OCI-LY3 (cell line): ENCODE results near the gene FCGR2B.
A peak's percentile ranks its signal among the peaks of the same experiment; 100 is the strongest.

ENCODE experiments used
- H2AFZ ChIP-seq: fragments of 200-600, 300-600 bp; shearing (Covaris generic); 2 replicates; pipeline ENCODE4 v1.6.0; 2014; ENCODE audit warnings: antibody characterized with exemption, low read depth, low read length
- H3K27ac ChIP-seq: fragments of 200-600, 300-600 bp; sonication (generic); 2 replicates; pipeline ENCODE4 v1.5.1; 2014; ENCODE audit warnings: mild to moderate bottlenecking, low read length, moderate library complexity, mixed read lengths
- H3K27me3 ChIP-seq: fragments of 200-600, 300-600 bp; sonication (generic); 2 replicates; pipeline ENCODE4 v1.6.1; 2014; ENCODE audit warnings: low read depth, low read length, mixed read lengths
- H3K36me3 ChIP-seq: fragments of 200-600, 300-600 bp; sonication (generic); replicated peaks from 2 replicates; pipeline ENCODE3; 2014; ENCODE audit warnings: low read depth, low read length, mixed read lengths
- H3K4me1 ChIP-seq: fragments of 300-600, 200-600 bp; sonication (generic); 2 replicates; pipeline ENCODE4 v1.6.1; 2014; ENCODE audit warnings: low read length, mixed read lengths
- H3K4me2 ChIP-seq: fragments of 200-600, 300-600 bp; sonication (generic); 2 replicates; pipeline ENCODE4 v1.6.1; 2014; ENCODE audit warnings: low read length, mixed read lengths
- H3K4me3 ChIP-seq: fragments of 300-600, 200-600 bp; sonication (generic); 2 replicates; pipeline ENCODE4 v1.5.1; 2014; ENCODE audit warnings: antibody characterized with exemption, mild to moderate bottlenecking, low read length, moderate library complexity
- H3K79me2 ChIP-seq: fragments of 300-600, 200-600 bp; shearing (Covaris generic); 2 replicates; pipeline ENCODE4 v1.6.1; 2014; ENCODE audit warnings: mild to moderate bottlenecking, low read length, mixed read lengths
- H3K9ac ChIP-seq: fragments of 300-600, 200-600 bp; shearing (Covaris generic); 2 replicates; pipeline ENCODE4 v1.6.0; 2014; ENCODE audit warnings: mild to moderate bottlenecking, low read length, moderate library complexity
- H3K9me3 ChIP-seq: fragments of 200-600, 300-600 bp; shearing (Covaris generic); 2 replicates; pipeline ENCODE4 v1.6.1; 2014; ENCODE audit warnings: low read length, mixed read lengths; ENCODE audit not compliant: insufficient read depth
- H4K20me1 ChIP-seq: fragments of 200-600, 300-600 bp; sonication (generic); 2 replicates; pipeline ENCODE4 v1.6.1; 2016; ENCODE audit warnings: low read length, mixed read lengths; ENCODE audit not compliant: insufficient read depth
- EZH2phosphoT487 ChIP-seq: fragments of 200-600 bp; shearing (Covaris generic); IDR thresholded peaks from 2 replicates; pipeline ENCODE4 v1.6.1; 2018; ENCODE audit warnings: antibody characterized with exemption, mixed run types, low read depth
- TF ChIP-seq, protein P1 (sequence below): fragments of 200-600, 300-600 bp; sonication (generic); IDR thresholded peaks from 2 replicates; pipeline ENCODE4 v1.5.1; 2014; ENCODE audit warnings: antibody characterized with exemption, low read length, low read depth

Gene FCGR2B

DNA sequence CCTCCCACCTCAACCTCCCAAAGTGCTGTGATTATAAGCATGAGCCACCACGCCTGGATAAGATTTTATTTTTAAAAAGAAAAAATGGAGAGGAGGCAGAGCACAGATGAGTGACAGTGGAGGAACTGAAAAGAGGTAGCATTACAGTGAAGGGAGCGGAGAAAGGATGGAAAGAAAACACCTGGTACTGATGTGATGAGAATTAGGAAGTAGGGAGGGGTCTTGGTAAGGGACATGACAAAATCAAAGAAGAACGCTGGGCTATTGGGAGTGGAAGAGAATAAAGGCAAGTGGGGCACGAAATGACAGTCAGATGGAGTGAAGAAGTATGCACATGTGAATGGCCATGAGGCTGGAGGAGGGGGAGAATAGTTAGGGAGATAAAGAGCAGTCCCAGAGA lies 46.4 kb downstream of the FCGR2B start:
- peak overlapping the region; percentile 65 for H3K9ac ChIP-seq
- H3K27ac ChIP-seq, result peak overlapping the region; percentile 91
- no peaks in the 10 kb centered on the region for H4K20me1 ChIP-seq
- peak overlapping the region; percentile 80 for H3K4me2 ChIP-seq
- peak overlapping the region; percentile 62 for H3K4me3 ChIP-seq
- no peaks in the 10 kb centered on the region for H3K9me3 ChIP-seq
- peaks cover 66% of the 10 kb centered on the region for H3K4me1 ChIP-seq
- no peaks in the 10 kb centered on the region for H3K27me3 ChIP-seq
- peaks cover 7% of the 10 kb centered on the region for H3K36me3 ChIP-seq
- H3K79me2 ChIP-seq, result peaks cover 14% of the 10 kb centered on the region
- H2AFZ ChIP-seq, result no peak overlapping the region
- no peak for TF ChIP-seq EZH2phosphoT487

DNA sequence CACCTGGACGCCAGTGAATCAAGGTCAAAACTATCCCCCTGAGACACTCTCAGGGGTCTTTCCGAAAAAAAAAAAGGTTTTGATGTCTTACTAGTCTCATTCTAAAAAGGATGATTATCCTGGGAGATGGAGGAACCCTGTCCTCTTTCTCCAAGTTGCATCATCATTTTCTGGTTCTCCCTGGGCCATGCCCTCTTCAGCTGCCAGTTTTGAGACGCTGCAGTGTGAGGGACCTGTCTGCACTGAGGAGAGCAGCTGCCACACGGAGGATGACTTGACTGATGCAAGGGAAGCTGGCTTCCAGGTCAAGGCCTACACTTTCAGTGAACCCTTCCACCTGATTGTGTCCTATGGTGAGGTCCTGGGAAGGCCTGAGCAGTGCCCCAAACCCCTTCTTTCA lies 47.6 kb downstream of the FCGR2B start:
- Histone ChIP-seq H3K4me3 (no peak overlapping the region), H3K79me2 (peaks cover 14% of the 10 kb centered on the region), H3K4me2 (peak overlapping the region; percentile 80), H4K20me1 (no peaks in the 10 kb centered on the region), H3K27me3 (no peaks in the 10 kb centered on the region), H3K36me3 (peaks cover 7% of the 10 kb centered on the region), H3K9ac (peak overlapping the region; percentile 65; the same call in 1 of the 2 replicates), H3K27ac (peak overlapping the region; percentile 5), H2AFZ (no peak overlapping the region), H3K4me1 (peaks cover 56% of the 10 kb centered on the region), H3K9me3 (no peaks in the 10 kb centered on the region)
- TF ChIP-seq, protein P1, sequence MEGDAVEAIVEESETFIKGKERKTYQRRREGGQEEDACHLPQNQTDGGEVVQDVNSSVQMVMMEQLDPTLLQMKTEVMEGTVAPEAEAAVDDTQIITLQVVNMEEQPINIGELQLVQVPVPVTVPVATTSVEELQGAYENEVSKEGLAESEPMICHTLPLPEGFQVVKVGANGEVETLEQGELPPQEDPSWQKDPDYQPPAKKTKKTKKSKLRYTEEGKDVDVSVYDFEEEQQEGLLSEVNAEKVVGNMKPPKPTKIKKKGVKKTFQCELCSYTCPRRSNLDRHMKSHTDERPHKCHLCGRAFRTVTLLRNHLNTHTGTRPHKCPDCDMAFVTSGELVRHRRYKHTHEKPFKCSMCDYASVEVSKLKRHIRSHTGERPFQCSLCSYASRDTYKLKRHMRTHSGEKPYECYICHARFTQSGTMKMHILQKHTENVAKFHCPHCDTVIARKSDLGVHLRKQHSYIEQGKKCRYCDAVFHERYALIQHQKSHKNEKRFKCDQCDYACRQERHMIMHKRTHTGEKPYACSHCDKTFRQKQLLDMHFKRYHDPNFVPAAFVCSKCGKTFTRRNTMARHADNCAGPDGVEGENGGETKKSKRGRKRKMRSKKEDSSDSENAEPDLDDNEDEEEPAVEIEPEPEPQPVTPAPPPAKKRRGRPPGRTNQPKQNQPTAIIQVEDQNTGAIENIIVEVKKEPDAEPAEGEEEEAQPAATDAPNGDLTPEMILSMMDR, result no peak
- no peak for TF ChIP-seq EZH2phosphoT487

DNA sequence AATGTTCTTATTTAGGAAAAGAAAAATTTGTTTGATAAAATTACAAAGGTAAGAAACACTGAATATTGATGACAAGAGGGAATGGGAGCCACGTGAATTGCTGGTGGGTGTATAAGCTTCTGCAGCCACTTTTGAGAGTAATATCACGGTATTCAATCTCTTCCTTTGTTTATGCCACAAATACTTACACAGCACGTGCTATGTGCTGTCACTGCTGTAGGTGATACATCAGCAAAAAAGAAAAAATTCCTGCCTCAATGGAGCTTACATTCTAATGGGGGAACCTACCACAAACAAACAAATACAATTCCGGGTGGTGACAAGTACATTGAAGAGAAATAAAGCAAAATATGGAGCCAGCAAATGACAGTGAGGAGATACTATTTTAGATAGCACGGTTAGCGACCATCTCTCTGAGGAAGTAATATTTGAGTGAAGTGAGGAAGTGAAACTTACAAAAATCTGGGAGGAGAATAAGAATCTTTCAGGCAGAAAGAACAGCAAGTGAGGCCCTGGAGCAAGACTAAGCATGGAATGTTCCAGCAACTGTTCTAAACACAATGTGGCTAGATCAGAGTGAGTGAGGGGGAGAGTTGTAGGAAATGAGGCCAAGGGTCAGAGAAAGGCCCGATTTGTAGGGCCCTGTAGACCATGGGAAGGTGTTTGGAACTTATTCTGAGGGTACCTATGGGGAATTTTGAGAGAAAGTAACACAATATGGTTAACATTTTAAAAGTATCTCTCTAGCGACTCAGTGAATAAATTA lies 55.8 kb downstream of the FCGR2B start:
- no peaks in the 10 kb centered on the region for H3K9me3 ChIP-seq
- no peaks in the 10 kb centered on the region for H3K36me3 ChIP-seq
- peak overlapping the region; percentile 81 for H2AFZ ChIP-seq
- H3K9ac ChIP-seq, result peak overlapping the region; percentile 71
- H3K4me2 ChIP-seq, result peak overlapping the region; percentile 98
- no peaks in the 10 kb centered on the region for H3K27me3 ChIP-seq
- H3K27ac ChIP-seq, result peak overlapping the region; percentile 93
- no peak for TF ChIP-seq EZH2phosphoT487
- TF ChIP-seq, protein P1, result no peak
- H4K20me1 ChIP-seq, result no peaks in the 10 kb centered on the region
- peaks cover 63% of the 10 kb centered on the region for H3K4me1 ChIP-seq
- H3K4me3 ChIP-seq, result peak overlapping the region; percentile 71
- no peaks in the 10 kb centered on the region for H3K79me2 ChIP-seq

DNA sequence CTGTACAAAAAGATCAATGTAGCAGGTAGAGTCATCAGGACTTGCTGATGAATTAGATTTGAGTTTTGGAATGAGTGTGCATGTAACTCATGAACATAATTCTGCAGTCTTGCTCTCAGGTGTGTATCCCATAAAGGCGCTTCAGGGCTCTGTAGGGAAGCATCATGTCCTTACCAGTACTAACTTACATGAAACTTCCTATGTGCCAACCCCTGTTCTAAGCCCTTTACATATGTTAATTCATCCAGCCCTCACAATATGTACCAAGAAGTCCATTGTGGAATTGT lies 56.3 kb downstream of the FCGR2B start:
- peak overlapping the region; percentile 98 for H3K4me2 ChIP-seq
- H3K36me3 ChIP-seq, result no peaks in the 10 kb centered on the region
- peak overlapping the region; percentile 71 for H3K4me3 ChIP-seq
- H3K9ac ChIP-seq, result peak overlapping the region; percentile 71
- H3K4me1 ChIP-seq, result peaks cover 63% of the 10 kb centered on the region
- no peaks in the 10 kb centered on the region for H3K79me2 ChIP-seq
- no peaks in the 10 kb centered on the region for H3K27me3 ChIP-seq
- H4K20me1 ChIP-seq, result no peaks in the 10 kb centered on the region
- H3K27ac ChIP-seq, result peak overlapping the region; percentile 93
- no peak overlapping the region for H2AFZ ChIP-seq
- TF ChIP-seq EZH2phosphoT487, result no peak
- TF ChIP-seq, protein P1, result no peak
- no peaks in the 10 kb centered on the region for H3K9me3 ChIP-seq
